GM12878 (cell line): ENCODE measurements around the gene RASGRP3. TPM values are rescaled to one million over a fixed set of nuclear protein-coding genes. Genes with fewer than 3 reads are reported as not detected.

ENCODE experiments used
- ATAC-seq: fragments of 200-7000 bp; cut with Tn5 transposase; 3 replicates; pipeline ENCODE4 v1.9.1; 2020; ENCODE audit warnings: mild to moderate bottlenecking, moderate library complexity
- BruUV-seq: library from RNA; stranded (reverse); fragments of 400-500 nt; replicated peaks from 2 replicates; lab custom pipeline; 2021; lab: Mats Ljungman, UMichigan
- CTCF ChIA-PET: fragments of 300-600 bp; sonication (Branson Sonifier 250); formaldehyde crosslinking; extraction: SDS; loops from one replicate; lab custom pipeline; 2021; ENCODE audit warnings: inconsistent platforms; lab: Yijun Ruan, JAX
- POLR2A ChIA-PET: fragments of 350-600 bp; formaldehyde crosslinking; extraction: SDS; loops from one replicate; lab custom pipeline; 2021; ENCODE audit warnings: inconsistent platforms; lab: Charles Lee
- RAD21 ChIA-PET: fragments of 300-600 bp; sonication (Branson Sonifier 250); formaldehyde crosslinking; loops from one replicate; lab custom pipeline; 2023; ENCODE audit warnings: antibody characterized with exemption; ENCODE audit not compliant: unreplicated experiment; lab: Charles Lee
- SMC1A ChIA-PET: fragments of 300-600 bp; sonication (Branson Sonifier 250); formaldehyde crosslinking; loops from one replicate; lab custom pipeline; 2023; ENCODE audit not compliant: unreplicated experiment, uncharacterized antibody; lab: Charles Lee
- DNase-seq: peaks from one replicate; pipeline ENCODE4 v3.0.0-alpha.2; 2011; ENCODE audit warnings: low read depth, low spot score
- FAIRE-seq: peaks from 3 replicates; lab custom pipeline; 2011; peaks lifted over from hg19 to GRCh38; lab: Jason Lieb, UNC
- H2AFZ ChIP-seq: 2 replicates; pipeline ENCODE4 v1.6.0; 2011; ENCODE audit warnings: low read depth, low read length, control low read depth; ENCODE audit not compliant: control insufficient read depth
- H3K27ac ChIP-seq: 2 replicates; pipeline ENCODE4 v1.5.1; 2011; ENCODE audit warnings: control low read depth; ENCODE audit not compliant: control insufficient read depth, insufficient read depth
- H3K27me3 ChIP-seq, 2 experiments: replicated peaks in 1 of 2; 2 replicates each; pipeline versions ENCODE4 v1.6.0 to v1.6.1; 2011; ENCODE audit warnings: low read length in 1 of 2; ENCODE audit not compliant: control insufficient read depth in 2 of 2, insufficient read depth in 2 of 2
- H3K36me3 ChIP-seq, 2 experiments: 2 replicates each; pipeline ENCODE4 v1.5.1; 2011; ENCODE audit warnings: low read length in 1 of 2; ENCODE audit not compliant: control insufficient read depth in 2 of 2, insufficient read depth in 2 of 2
- H3K4me1 ChIP-seq: 2 replicates; pipeline ENCODE4 v1.6.1; 2011; ENCODE audit warnings: mild to moderate bottlenecking, low read length, moderate library complexity, mixed read lengths; ENCODE audit not compliant: control insufficient read depth, insufficient read depth
- H3K4me2 ChIP-seq: 2 replicates; pipeline ENCODE4 v1.6.0; 2011; ENCODE audit warnings: control low read depth; ENCODE audit not compliant: control insufficient read depth, insufficient read depth
- H3K4me3 ChIP-seq: fragments of 200-600 bp; sonication (generic); 2 replicates; pipeline ENCODE4 v1.5.1; 2016
- H3K79me2 ChIP-seq: 2 replicates; pipeline ENCODE4 v1.6.0; 2011; ENCODE audit warnings: low read length; ENCODE audit not compliant: control insufficient read depth, insufficient read depth
- H3K9ac ChIP-seq: 2 replicates; pipeline ENCODE4 v1.8.0; 2011; ENCODE audit warnings: low read length, control low read depth, mixed read lengths; ENCODE audit not compliant: control insufficient read depth, insufficient read depth
- H3K9me3 ChIP-seq: replicated peaks from 3 replicates; pipeline ENCODE4 v1.5.1; 2011; ENCODE audit warnings: mild to moderate bottlenecking, low read length; ENCODE audit not compliant: control insufficient read depth, insufficient read depth
- H4K20me1 ChIP-seq: 2 replicates; pipeline ENCODE4 v1.6.0; 2011; ENCODE audit not compliant: control insufficient read depth, insufficient read depth
- CHD1 ChIP-seq: IDR thresholded peaks from 2 replicates; pipeline ENCODE4 v1.6.1; 2012; ENCODE audit warnings: low read depth, low read length, improper control_type of control experiment
- CHD2 ChIP-seq: IDR thresholded peaks from 2 replicates; pipeline ENCODE4 v1.6.1; 2011; ENCODE audit warnings: low read depth, low read length, improper control_type of control experiment, borderline replicate concordance
- HDAC6 ChIP-seq: fragments of 200-600 bp; sonication (generic); IDR thresholded peaks from one replicate; pipeline ENCODE4 v1.8.0; 2017; ENCODE audit warnings: antibody characterized with exemption; ENCODE audit not compliant: unreplicated experiment
- LARP7 ChIP-seq: fragments of 450-650 bp; IDR thresholded peaks from 2 replicates; pipeline ENCODE4 v1.6.1; 2017; ENCODE audit warnings: mild to moderate bottlenecking
- MTA2 ChIP-seq: fragments of 450-650 bp; IDR thresholded peaks from 2 replicates; pipeline ENCODE4 v1.6.1; 2016; ENCODE audit warnings: low read depth, mild to moderate bottlenecking, moderate library complexity
- NFIC ChIP-seq: IDR thresholded peaks from 2 replicates; pipeline ENCODE4 v1.6.1; 2012; ENCODE audit warnings: low read depth, mild to moderate bottlenecking, inconsistent platforms, low read length, moderate library complexity
- NFXL1 ChIP-seq: fragments of 450-650 bp; IDR thresholded peaks from 2 replicates; pipeline ENCODE4 v1.6.1; 2017; ENCODE audit warnings: antibody characterized with exemption, mild to moderate bottlenecking, borderline replicate concordance
- RFX5 ChIP-seq: IDR thresholded peaks from 2 replicates; pipeline ENCODE4 v1.6.1; 2011; ENCODE audit warnings: low read depth, low read length, improper control_type of control experiment
- SIX5 ChIP-seq: IDR thresholded peaks from 2 replicates; pipeline ENCODE4 v1.6.1; 2011; ENCODE audit warnings: mild to moderate bottlenecking, low read depth, low read length, moderate library complexity; ENCODE audit not compliant: severe bottlenecking
- SREBF2 ChIP-seq: IDR thresholded peaks from 2 replicates; pipeline ENCODE4 v1.6.1; 2012; ENCODE audit warnings: mild to moderate bottlenecking, low read length
- STAT1 ChIP-seq: fragments of 450-650 bp; conservative IDR thresholded peaks from 2 replicates; pipeline ENCODE4 v1.6.1; 2014; ENCODE audit warnings: antibody characterized with exemption, mild to moderate bottlenecking
- TAF1 ChIP-seq: IDR thresholded peaks from 2 replicates; pipeline ENCODE4 v1.6.1; 2011; ENCODE audit warnings: mild to moderate bottlenecking, low read depth, low read length, borderline replicate concordance
- WGBS: methylation state at CpG from one replicate; pipeline ENCODE4 v1.1.6; 2016; ENCODE audit warnings: low lambda C conversion rate; ENCODE audit not compliant: insufficient replicate concordance, insufficient coverage; ENCODE audit errors: missing lambda C conversion rate; 5-methylcytosine and 5-hydroxymethylcytosine counted together
- in situ Hi-C: fragments of 300-500 bp; cut with MboI; formaldehyde crosslinking; loops from 9 replicates; pipeline ENCODE4 v1.14.3; 2018; ENCODE audit warnings: mixed read lengths
- intact Hi-C: fragments of 100-400 bp; cut with micrococcal nuclease; formaldehyde crosslinking; loops from one replicate; pipeline ENCODE4 v1.14.2; 2022; ENCODE audit not compliant: unreplicated experiment
- polyA plus RNA-seq, 11 experiments: library from polyadenylated mRNA; depleted of rRNA in 4 of 11; unstranded in 6 of 11; stranded (reverse) in 5 of 11; fragments of >200 nt; fragmentation: Nextera tagmentation in 4 of 11; fragmentation: Illumina TruSeq in 1 of 11; extraction: Ambion mirVana in 4 of 11; extraction: Trizol in 1 of 11; gene quantifications; 1 replicate in 1 of 11; 2 replicates in 10 of 11; pipeline versions ENCODE4 v1.2.1 to v1.2.3, GENCODE V29; 2011 to 2016; ENCODE audit warnings: inconsistent platforms in 2 of 11, missing spikeins in 2 of 11, low read depth in 1 of 11
- total RNA-seq, 4 experiments: library from RNA; depleted of rRNA in 3 of 4; stranded (reverse); fragments of >200 nt in 3 of 4; fragmentation: Illumina TruSeq in 1 of 4; extraction: Trizol in 1 of 4; gene quantifications; 2 replicates each; pipeline versions ENCODE4 v1.2.1 to v1.2.3, GENCODE V29; 2013 to 2021
- TF ChIP-seq, protein P1 (sequence below): IDR thresholded peaks from 2 replicates; pipeline ENCODE4 v1.6.1; 2011; ENCODE audit warnings: borderline replicate concordance, low read depth, mild to moderate bottlenecking, moderate library complexity, mixed read lengths, low read length; ENCODE audit not compliant: insufficient read depth; ENCODE audit errors: extremely low read length

RASGRP3 gene
- total and polyA plus RNA-seq, 10 of the 15 experiments (the other 5 are each of a cell fraction or from before 2014, with no cell fraction given), result 31.6 to 106 (median 64.7) TPM

DNA sequence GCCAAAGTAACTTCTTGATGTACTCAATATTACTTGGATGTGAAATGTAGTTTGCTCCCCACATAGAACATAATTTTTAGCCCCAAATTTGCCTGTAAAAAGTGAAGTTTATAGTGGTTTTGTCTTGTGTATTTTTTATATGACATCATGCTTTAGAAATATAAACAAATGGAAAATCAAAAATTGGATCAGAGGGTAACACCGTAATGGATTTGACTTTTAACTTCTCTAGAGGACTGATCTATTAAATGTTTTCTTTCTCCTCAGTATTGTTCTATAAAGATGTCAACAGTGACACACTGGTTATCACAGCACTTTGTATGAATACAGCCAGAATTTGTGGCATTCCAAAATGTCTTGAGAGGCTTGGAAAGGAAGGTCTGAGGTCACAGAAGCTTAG lies 45.6 kb upstream of the RASGRP3 start (continued):
- TF ChIP-seq RFX5 (no peak), LARP7 (no peak), STAT1 (no peak), CHD2 (no peak)

DNA sequence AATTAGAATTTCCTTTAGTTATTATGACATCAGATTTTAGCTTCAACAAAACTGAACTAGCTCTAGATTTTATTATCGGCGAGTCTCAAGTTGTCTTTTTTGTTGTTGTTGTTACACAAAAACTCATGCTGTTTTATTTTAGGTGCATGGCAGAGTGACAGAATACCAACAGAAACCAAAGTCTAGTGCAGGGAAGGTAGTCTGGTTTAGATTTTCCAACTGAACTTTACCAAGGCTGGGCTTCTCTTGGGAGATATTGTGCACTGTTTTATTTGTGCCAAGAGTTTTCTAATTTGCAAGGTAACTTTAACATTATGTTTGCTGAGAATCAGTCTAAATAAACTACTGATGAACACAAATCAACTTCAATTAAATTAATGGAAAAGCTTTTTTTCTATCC lies 43.6 kb upstream of the RASGRP3 start:
- no peaks in the 10 kb centered on the region for H3K79me2 ChIP-seq
- H2AFZ ChIP-seq, result no peak overlapping the region
- CTCF ChIA-PET, result interaction anchor here (1.2 to 1.5 kb wide), 2 partner anchors 8 to 20 kb away, joined by 5 to 7 read pairs; no protein-coding TSS in a partner anchor
- BruUV-seq, result no TSS peak
- no peaks in the 10 kb centered on the region for H4K20me1 ChIP-seq
- in situ Hi-C loops (no loop called here), intact Hi-C loops (no loop called here)
- no peaks in the 10 kb centered on the region for H3K36me3 ChIP-seq
- SMC1A ChIA-PET, result interaction anchor here (0.6 to 1.4 kb wide), 3 partner anchors 9 to 377 kb away, joined by 3 to 6 read pairs (median 4); no protein-coding TSS in a partner anchor
- RAD21 ChIA-PET, result interaction anchor here (0.5 to 1.1 kb wide), 2 partner anchors 46 to 54 kb away, joined by 3 read pairs; no protein-coding TSS in a partner anchor
- H3K27ac ChIP-seq, result no peak overlapping the region
- no peak for FAIRE-seq
- H3K4me1 ChIP-seq, result no peaks in the 10 kb centered on the region
- TF ChIP-seq MTA2 (no peak), SREBF2 (no peak), NFXL1 (no peak), CHD1 (no peak), SIX5 (no peak), NFIC (no peak), HDAC6 (no peak), TAF1 (no peak)
- TF ChIP-seq, protein P1, sequence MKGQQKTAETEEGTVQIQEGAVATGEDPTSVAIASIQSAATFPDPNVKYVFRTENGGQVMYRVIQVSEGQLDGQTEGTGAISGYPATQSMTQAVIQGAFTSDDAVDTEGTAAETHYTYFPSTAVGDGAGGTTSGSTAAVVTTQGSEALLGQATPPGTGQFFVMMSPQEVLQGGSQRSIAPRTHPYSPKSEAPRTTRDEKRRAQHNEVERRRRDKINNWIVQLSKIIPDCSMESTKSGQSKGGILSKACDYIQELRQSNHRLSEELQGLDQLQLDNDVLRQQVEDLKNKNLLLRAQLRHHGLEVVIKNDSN, result no peak
- DNase-seq, result no peak
- ATAC-seq, result no peak
- H3K9me3 ChIP-seq, result no peaks in the 10 kb centered on the region
- no peak overlapping the region for H3K4me2 ChIP-seq
- no peak overlapping the region for H3K9ac ChIP-seq
- no peak overlapping the region for H3K4me3 ChIP-seq
- WGBS, result 71% methylated on average over 2 of the region's 2 CpGs
- no peaks in the 10 kb centered on the region for H3K27me3 ChIP-seq
- POLR2A ChIA-PET, result no interaction called here
